HEK293T (cell line): ENCODE results near the gene COL6A3.

Experiments
- CTCF ChIA-PET: fragments of 350-600 bp; formaldehyde crosslinking; extraction: SDS; loops from one replicate; lab custom pipeline; 2021; ENCODE audit warnings: antibody characterized with exemption, inconsistent platforms; lab: Yijun Ruan, JAX
- POLR2A ChIA-PET: fragments of 350-600 bp; formaldehyde crosslinking; extraction: SDS; loops from one replicate; lab custom pipeline; 2020; ENCODE audit warnings: antibody characterized with exemption, inconsistent platforms; lab: Yijun Ruan, JAX
- DNase-seq: peaks from one replicate; pipeline ENCODE4 v3.0.0; 2012; ENCODE audit warnings: mixed read lengths; ENCODE audit errors: extremely low spot score
- ARNT ChIP-seq: fragments of 450-650 bp; IDR thresholded peaks from 2 replicates; pipeline ENCODE4 v1.6.1; 2017; ENCODE audit warnings: mild to moderate bottlenecking
- BHLHE40 ChIP-seq: fragments of 450-650 bp; IDR thresholded peaks from 2 replicates; pipeline ENCODE4 v1.6.1; 2016; ENCODE audit warnings: mild to moderate bottlenecking, moderate library complexity, borderline replicate concordance
- CTBP1 ChIP-seq: fragments of 450-650 bp; IDR thresholded peaks from 2 replicates; pipeline ENCODE4 v1.6.1; 2016; ENCODE audit warnings: borderline replicate concordance
- ELF4 ChIP-seq: fragments of 450-650 bp; IDR thresholded peaks from 2 replicates; pipeline ENCODE4 v1.6.1; 2017; ENCODE audit warnings: antibody characterized with exemption
- FOXA1 ChIP-seq: fragments of 450-650 bp; IDR thresholded peaks from 2 replicates; pipeline ENCODE4 v1.6.1; 2016; ENCODE audit warnings: mild to moderate bottlenecking
- FOXK2 ChIP-seq: fragments of 450-650 bp; IDR thresholded peaks from 2 replicates; pipeline ENCODE4 v1.6.1; 2016; ENCODE audit warnings: mild to moderate bottlenecking
- FOXM1 ChIP-seq: fragments of 450-650 bp; IDR thresholded peaks from 2 replicates; pipeline ENCODE4 v1.6.1; 2017; ENCODE audit warnings: mild to moderate bottlenecking, borderline replicate concordance
- HDGF ChIP-seq: fragments of 450-650 bp; IDR thresholded peaks from 2 replicates; pipeline ENCODE4 v1.6.1; 2017; ENCODE audit warnings: antibody characterized with exemption, borderline replicate concordance
- L3MBTL2 ChIP-seq: fragments of 450-650 bp; conservative IDR thresholded peaks from 2 replicates; pipeline ENCODE4 v1.6.1; 2016; ENCODE audit warnings: mild to moderate bottlenecking
- LEF1 ChIP-seq: fragments of 450-650 bp; IDR thresholded peaks from 2 replicates; pipeline ENCODE4 v1.6.1; 2017; ENCODE audit warnings: mild to moderate bottlenecking, borderline replicate concordance
- NFRKB ChIP-seq: fragments of 450-650 bp; IDR thresholded peaks from 2 replicates; pipeline ENCODE4 v1.6.1; 2016; ENCODE audit warnings: mild to moderate bottlenecking, moderate library complexity
- PKNOX1 ChIP-seq: fragments of 450-650 bp; IDR thresholded peaks from 2 replicates; pipeline ENCODE4 v1.6.1; 2016
- SP1 ChIP-seq: fragments of 450-650 bp; IDR thresholded peaks from 2 replicates; pipeline ENCODE4 v1.6.1; 2017
- SUZ12 ChIP-seq: fragments of 450-650 bp; IDR thresholded peaks from 2 replicates; pipeline ENCODE4 v1.6.1; 2016; ENCODE audit warnings: mild to moderate bottlenecking
- TARDBP ChIP-seq: fragments of 450-650 bp; IDR thresholded peaks from 2 replicates; pipeline ENCODE4 v1.6.1; 2016
- ZNF384 ChIP-seq: fragments of 450-650 bp; IDR thresholded peaks from 2 replicates; pipeline ENCODE4 v1.6.1; 2016

The COL6A3 gene

GRCh38 chr2:237449193-237449881, 35.4 kb upstream of the COL6A3 start:
- ChIA-PET POLR2A (interaction anchor here (0.8 kb wide), 1 partner anchor 22 kb away, joined by 3 read pairs; no protein-coding TSS in a partner anchor), CTCF (no interaction called here)
- DNase-seq, result no peak
- TF ChIP-seq ARNT, result no peak
- TF ChIP-seq ELF4, result no peak
- no peak for TF ChIP-seq ZNF384
- TF ChIP-seq NFRKB, result no peak
- no peak for TF ChIP-seq BHLHE40
- TF ChIP-seq SP1, result no peak
- TF ChIP-seq PKNOX1, result no peak
- TF ChIP-seq FOXM1, result no peak
- TF ChIP-seq HDGF, result no peak
- TF ChIP-seq TARDBP, result no peak
- no peak for TF ChIP-seq FOXA1
- no peak for TF ChIP-seq CTBP1
- TF ChIP-seq SUZ12, result no peak
- no peak for TF ChIP-seq LEF1
- TF ChIP-seq L3MBTL2, result no peak
- TF ChIP-seq FOXK2, result no peak

GRCh38 chr2:237448626-237449025, 34.7 kb upstream of the COL6A3 start:
- POLR2A ChIA-PET, result no interaction called here
- DNase-seq, result no peak
- TF ChIP-seq BHLHE40 (no peak), FOXA1 (no peak), FOXK2 (no peak), ELF4 (no peak), HDGF (no peak), LEF1 (no peak), NFRKB (no peak), ARNT (no peak), SP1 (no peak), FOXM1 (no peak), ZNF384 (no peak), PKNOX1 (no peak)
- CTCF ChIA-PET, result no interaction called here

- ChIA-PET CTCF (no interaction called here), POLR2A (no interaction called here)
- no peak for TF ChIP-seq TARDBP
- no peak for TF ChIP-seq SP1
- no peak for TF ChIP-seq BHLHE40
- DNase-seq, result no peak
Measured at GRCh38 chr2:237448171-237448570, 34.2 kb upstream of the COL6A3 start.

- DNase-seq, result no peak
- POLR2A ChIA-PET, result no interaction called here
- CTCF ChIA-PET, result no interaction called here
- TF ChIP-seq TARDBP (no peak), NFRKB (no peak), SP1 (no peak)
Measured at GRCh38 chr2:237447496-237447895, 33.5 kb upstream of the COL6A3 start.

GRCh38 chr2:237446338-237446665, 32.3 kb upstream of the COL6A3 start:
- ChIA-PET CTCF (no interaction called here), POLR2A (no interaction called here)
- DNase-seq, result no peak
- no peak for TF ChIP-seq LEF1
- no peak for TF ChIP-seq NFRKB
- TF ChIP-seq ZNF384, result no peak
- no peak for TF ChIP-seq TARDBP
- TF ChIP-seq FOXK2, result no peak
- TF ChIP-seq L3MBTL2, result no peak
- TF ChIP-seq BHLHE40, result no peak
- TF ChIP-seq FOXM1, result no peak
- TF ChIP-seq ELF4, result no peak

GRCh38 chr2:237445611-237446337, 31.8 kb upstream of the COL6A3 start:
- ChIA-PET POLR2A (no interaction called here), CTCF (no interaction called here)
- no peak for TF ChIP-seq SP1
- TF ChIP-seq ARNT, result no peak
- no peak for TF ChIP-seq FOXK2
- TF ChIP-seq PKNOX1, result no peak
- no peak for TF ChIP-seq ELF4
- TF ChIP-seq HDGF, result no peak
- TF ChIP-seq L3MBTL2, result no peak
- TF ChIP-seq ZNF384, result no peak
- TF ChIP-seq BHLHE40, result no peak
- no peak for TF ChIP-seq FOXM1
- no peak for TF ChIP-seq CTBP1
- no peak for DNase-seq

GRCh38 chr2:237444071-237444470, 30.1 kb upstream of the COL6A3 start:
- POLR2A ChIA-PET, result no interaction called here
- CTCF ChIA-PET, result interaction anchor here (0.6 kb wide), 1 partner anchor 12 kb away, joined by 5 read pairs; no protein-coding TSS in a partner anchor
- TF ChIP-seq ELF4, result no peak
- no peak for TF ChIP-seq ARNT
- no peak for TF ChIP-seq NFRKB
- no peak for TF ChIP-seq BHLHE40
- no peak for TF ChIP-seq FOXM1
- TF ChIP-seq TARDBP, result no peak
- no peak for TF ChIP-seq CTBP1
- TF ChIP-seq HDGF, result no peak
- no peak for DNase-seq
